Smooth muscle cell (in vitro differentiated cells): ENCODE measurements around the gene MKNK2. TPM values are rescaled to one million over a fixed set of nuclear protein-coding genes. Genes with fewer than 3 reads are reported as not detected.

Experiments
- DNase-seq: peaks from one replicate; lab custom pipeline; 2025; ENCODE audit not compliant: unreplicated experiment; lab: John Stamatoyannopoulos, UW
- H2AFZ ChIP-seq: fragments of 200-600 bp; sonication (generic); 2 replicates; pipeline ENCODE4 v1.6.0; 2016; ENCODE audit warnings: antibody characterized with exemption, low read depth, mild to moderate bottlenecking
- H3F3A ChIP-seq: fragments of 200-600 bp; sonication (generic); 2 replicates; pipeline ENCODE4 v1.6.0; 2017; ENCODE audit warnings: antibody characterized with exemption, low read depth
- H3K27ac ChIP-seq: fragments of 200-600 bp; sonication (generic); 2 replicates; pipeline ENCODE4 v1.5.1; 2016; ENCODE audit warnings: low read depth, mild to moderate bottlenecking
- H3K27me3 ChIP-seq: fragments of 200-600 bp; sonication (generic); 2 replicates; pipeline ENCODE4 v1.6.1; 2016; ENCODE audit warnings: low read depth, mild to moderate bottlenecking
- H3K36me3 ChIP-seq: fragments of 200-600 bp; sonication (generic); 2 replicates; pipeline ENCODE4 v1.5.1; 2016; ENCODE audit warnings: low read depth
- H3K4me1 ChIP-seq: fragments of 200-600 bp; sonication (generic); 2 replicates; pipeline ENCODE4 v1.5.1; 2016; ENCODE audit warnings: low read depth
- H3K4me2 ChIP-seq: fragments of 200-600 bp; sonication (generic); 2 replicates; pipeline ENCODE4 v1.6.0; 2016; ENCODE audit warnings: mild to moderate bottlenecking
- H3K4me3 ChIP-seq: fragments of 200-600 bp; sonication (generic); 2 replicates; pipeline ENCODE4 v1.5.1; 2016; ENCODE audit warnings: mild to moderate bottlenecking
- H3K79me2 ChIP-seq: fragments of 200-600 bp; sonication (generic); 2 replicates; pipeline ENCODE4 v1.6.0; 2016; ENCODE audit warnings: low read depth, mild to moderate bottlenecking
- H3K9ac ChIP-seq: fragments of 200-600 bp; sonication (generic); 2 replicates; pipeline ENCODE4 v1.6.0; 2016; ENCODE audit warnings: low read depth
- H3K9me3 ChIP-seq: fragments of 200-600 bp; sonication (generic); replicated peaks from 2 replicates; pipeline ENCODE4 v1.5.1; 2016; ENCODE audit warnings: low read depth
- H4K20me1 ChIP-seq: fragments of 200-600 bp; sonication (generic); 2 replicates; pipeline ENCODE4 v1.6.0; 2016; ENCODE audit warnings: low read depth
- CTCF ChIP-seq: fragments of 200-600 bp; sonication (generic); IDR thresholded peaks from 2 replicates; pipeline ENCODE4 v1.5.1; 2017; ENCODE audit warnings: borderline replicate concordance, mild to moderate bottlenecking, antibody characterized with exemption; ENCODE audit not compliant: insufficient read depth, poor library complexity, severe bottlenecking
- WGBS: methylation state at CpG from one replicate; pipeline ENCODE4 v1.1.7; 2016; ENCODE audit warnings: low lambda C conversion rate; 5-methylcytosine and 5-hydroxymethylcytosine counted together
- polyA plus RNA-seq: library from polyadenylated mRNA; unstranded; fragments of >200 nt; fragmentation: Nextera tagmentation; extraction: Ambion mirVana; gene quantifications from 2 replicates; pipeline ENCODE4 v1.2.1, GENCODE V29; 2016
- total RNA-seq: library from RNA; depleted of rRNA; stranded (reverse); fragments of >200 nt; gene quantifications from 2 replicates; pipeline ENCODE4 v1.2.3, GENCODE V29; 2014

MKNK2 gene
- total and polyA plus RNA-seq, 2 experiments from 2014 or later = 43.6 to 44.7 TPM

DNA sequence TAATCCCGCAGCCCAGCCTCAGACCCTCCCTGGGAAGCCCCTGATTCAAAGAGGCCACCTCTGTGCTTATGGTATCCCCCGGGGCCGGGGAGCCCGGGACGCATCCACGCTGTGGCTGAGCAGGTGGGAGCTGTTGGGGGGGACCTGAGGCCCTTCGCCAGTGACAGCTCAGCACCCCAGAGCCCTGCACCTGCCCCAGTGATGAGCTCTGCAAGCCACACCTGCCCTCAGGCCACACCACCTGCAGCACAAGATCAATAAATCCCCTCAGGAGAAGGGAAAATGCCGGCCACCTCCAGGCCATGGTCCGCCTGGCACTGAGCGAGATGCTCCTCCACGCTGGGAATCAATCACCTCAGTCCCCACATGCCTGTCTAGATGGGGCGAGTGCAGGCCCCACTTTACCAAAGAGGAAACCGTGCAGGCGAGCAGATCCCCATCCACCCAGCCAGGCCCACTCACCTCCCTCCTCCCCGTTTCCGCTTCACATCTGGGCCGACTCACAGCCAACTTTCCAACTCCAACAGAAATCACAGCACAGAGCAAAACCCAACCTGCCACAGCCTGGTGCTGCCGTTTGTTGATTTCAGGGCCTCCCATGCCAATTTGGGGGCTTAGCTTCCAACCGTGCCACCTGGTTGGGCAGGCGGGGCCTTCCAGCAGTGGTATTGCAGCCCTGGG, 32.3 kb upstream of the MKNK2 start:
- peaks cover 60% of the 10 kb centered on the region for H4K20me1 ChIP-seq
- no peak overlapping the region for H3K27ac ChIP-seq
- H3K27me3 ChIP-seq = no peaks in the 10 kb centered on the region
- H3K36me3 ChIP-seq = no peaks in the 10 kb centered on the region
- H3K4me3 ChIP-seq = no peak overlapping the region
- peaks cover 26% of the 10 kb centered on the region for H3K79me2 ChIP-seq
- no peak for TF ChIP-seq CTCF
- 96% methylated on average over 20 of the region's 20 CpGs for WGBS
- DNase-seq = no peak
- no peaks in the 10 kb centered on the region for H3K9me3 ChIP-seq
- no peaks in the 10 kb centered on the region for H3F3A ChIP-seq
- H3K9ac ChIP-seq = no peak overlapping the region
- no peaks in the 10 kb centered on the region for H3K4me1 ChIP-seq
- H3K4me2 ChIP-seq = no peak overlapping the region
- H2AFZ ChIP-seq = no peak overlapping the region

DNA sequence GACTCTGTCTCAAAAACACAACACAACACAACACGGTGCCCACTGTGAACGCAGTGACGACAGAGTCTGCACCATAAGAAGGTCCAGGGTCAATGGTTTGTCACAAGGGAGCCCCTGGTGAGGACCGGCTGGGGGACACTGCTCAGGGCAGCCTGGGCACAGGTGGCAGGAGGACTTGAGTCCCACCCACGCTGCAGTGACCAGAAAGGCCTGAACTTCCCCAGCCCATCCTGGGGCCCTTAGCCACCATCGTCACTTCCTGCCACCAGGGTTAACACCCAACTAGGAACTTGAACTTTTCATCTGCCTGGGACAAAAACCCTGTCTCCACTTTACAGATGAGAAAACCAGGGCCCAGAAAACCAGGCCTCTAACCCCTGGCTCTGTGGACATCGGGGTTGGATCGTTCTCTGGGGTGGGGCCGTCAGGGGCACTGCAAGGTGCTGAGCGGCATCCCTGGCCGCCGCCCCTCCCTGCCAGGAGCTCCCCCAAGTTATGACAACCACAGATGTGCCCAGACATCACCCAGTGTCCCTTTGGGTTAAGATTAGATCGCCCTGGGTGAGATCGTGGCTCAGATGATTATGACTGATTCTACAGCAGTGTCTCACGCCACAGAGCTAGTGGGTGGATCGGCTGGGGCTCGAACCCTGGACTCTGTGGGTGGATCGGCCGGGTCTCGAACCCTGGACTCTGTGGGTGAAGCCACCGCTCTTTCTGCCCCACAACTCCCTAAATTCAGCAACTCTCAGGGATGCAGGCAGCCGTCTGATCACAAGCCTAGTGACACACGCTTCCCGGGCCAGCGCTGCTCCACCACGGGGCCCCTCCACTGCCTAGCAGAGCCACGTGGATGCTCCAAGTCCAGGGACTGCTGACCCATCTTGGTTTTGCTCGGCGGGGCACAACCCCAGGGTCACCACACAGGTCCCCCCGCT, 31.1 kb upstream of the MKNK2 start:
- peaks cover 52% of the 10 kb centered on the region for H4K20me1 ChIP-seq
- peaks cover 20% of the 10 kb centered on the region for H3K79me2 ChIP-seq
- no peak overlapping the region for H3K4me2 ChIP-seq
- H3K36me3 ChIP-seq = no peaks in the 10 kb centered on the region
- no peaks in the 10 kb centered on the region for H3F3A ChIP-seq
- H2AFZ ChIP-seq = no peak overlapping the region
- no peaks in the 10 kb centered on the region for H3K27me3 ChIP-seq
- H3K9ac ChIP-seq = no peak overlapping the region
- WGBS = 95% methylated on average over 30 of the region's 30 CpGs
- H3K27ac ChIP-seq = no peak overlapping the region
- no peaks in the 10 kb centered on the region for H3K9me3 ChIP-seq
- DNase-seq = no peak
- TF ChIP-seq CTCF = no peak
- no peaks in the 10 kb centered on the region for H3K4me1 ChIP-seq
- H3K4me3 ChIP-seq = no peak overlapping the region

GRCh38 chr19:2080336-2080988, 29.4 kb upstream of the MKNK2 start:
- no peaks in the 10 kb centered on the region for H3F3A ChIP-seq
- H3K4me1 ChIP-seq = no peaks in the 10 kb centered on the region
- H3K79me2 ChIP-seq = peaks cover 7% of the 10 kb centered on the region
- no peak overlapping the region for H3K4me3 ChIP-seq
- H3K27me3 ChIP-seq = no peaks in the 10 kb centered on the region
- DNase-seq = no peak
- H3K27ac ChIP-seq = no peak overlapping the region
- no peak overlapping the region for H2AFZ ChIP-seq
- peaks cover 38% of the 10 kb centered on the region for H4K20me1 ChIP-seq
- no peak overlapping the region for H3K9ac ChIP-seq
- TF ChIP-seq CTCF = no peak
- 92% methylated on average over 23 of the region's 23 CpGs for WGBS
- no peaks in the 10 kb centered on the region for H3K9me3 ChIP-seq
- H3K36me3 ChIP-seq = no peaks in the 10 kb centered on the region
- no peak overlapping the region for H3K4me2 ChIP-seq
